ENCODE data around the gene PTPN20. TPM values are rescaled to one million over a fixed set of nuclear protein-coding genes. Genes with fewer than 3 reads are reported as not detected.

Gene PTPN20
- total RNA-seq, 1 donor from 2014 or later: 1.5 TPM

GRCh38 chr10:47020471-47020870, 109.2 kb downstream of the PTPN20 start:
- H3K27me3 ChIP-seq: no peaks in the 10 kb centered on the region
- DNase-seq (ENCODE audit: extremely low spot score in 2 of 2): no peak
- H3K27ac ChIP-seq: no peak overlapping the region
- no peaks in the 10 kb centered on the region for H3K9me3 ChIP-seq
- no peak for TF ChIP-seq POLR2A (IDR thresholded peaks at IDR 0.05)
- TF ChIP-seq POLR2AphosphoS5 (IDR thresholded peaks at IDR 0.05; ENCODE audit: insufficient read depth in 1 of 2, low read depth in 1 of 2): no peak
- TF ChIP-seq CTCF (IDR thresholded peaks at IDR 0.05): no peak
- intact Hi-C loops (cut with DNase I): no loop called here
- no peaks in the 10 kb centered on the region for H3K36me3 ChIP-seq
- H3K4me1 ChIP-seq: no peaks in the 10 kb centered on the region
- H3K4me3 ChIP-seq: no peak overlapping the region

GRCh38 chr10:47021850-47022249, 110.6 kb downstream of the PTPN20 start:
- Histone ChIP-seq H3K4me3 (no peak overlapping the region), H3K36me3 (no peaks in the 10 kb centered on the region), H3K4me1 (no peaks in the 10 kb centered on the region), H3K9me3 (no peaks in the 10 kb centered on the region), H3K27ac (no peak overlapping the region), H3K27me3 (no peaks in the 10 kb centered on the region)
- intact Hi-C loops (cut with DNase I): no loop called here
- TF ChIP-seq POLR2AphosphoS5 (IDR thresholded peaks at IDR 0.05; ENCODE audit: insufficient read depth in 1 of 2, low read depth in 1 of 2) (no peak), CTCF (IDR thresholded peaks at IDR 0.05) (no peak), POLR2A (IDR thresholded peaks at IDR 0.05) (no peak)
- no peak for DNase-seq (ENCODE audit: extremely low spot score in 2 of 2)

GRCh38 chr10:47022311-47023131, 111.3 kb downstream of the PTPN20 start:
- Histone ChIP-seq H3K9me3 (no peaks in the 10 kb centered on the region), H3K4me1 (no peaks in the 10 kb centered on the region), H3K27me3 (no peaks in the 10 kb centered on the region), H3K27ac (peak overlapping the region; percentile 9), H3K4me3 (no peak overlapping the region), H3K36me3 (no peaks in the 10 kb centered on the region)
- DNase-seq (ENCODE audit: extremely low spot score in 2 of 2): peak in 1 of 2 donors; percentile 90
- TF ChIP-seq POLR2A (IDR thresholded peaks at IDR 0.05) (no peak), CTCF (IDR thresholded peaks at IDR 0.05) (no peak), POLR2AphosphoS5 (IDR thresholded peaks at IDR 0.05; ENCODE audit: insufficient read depth in 1 of 2, low read depth in 1 of 2) (no peak)
- intact Hi-C loops (cut with DNase I): no loop called here

GRCh38 chr10:47023237-47024045, 112.2 kb downstream of the PTPN20 start:
- no peak overlapping the region for H3K27ac ChIP-seq
- TF ChIP-seq POLR2A (IDR thresholded peaks at IDR 0.05) (no peak), POLR2AphosphoS5 (IDR thresholded peaks at IDR 0.05; ENCODE audit: insufficient read depth in 1 of 2, low read depth in 1 of 2) (no peak), CTCF (IDR thresholded peaks at IDR 0.05) (no peak)
- H3K4me1 ChIP-seq: no peaks in the 10 kb centered on the region
- no peaks in the 10 kb centered on the region for H3K9me3 ChIP-seq
- H3K36me3 ChIP-seq: no peaks in the 10 kb centered on the region
- H3K4me3 ChIP-seq: no peak overlapping the region
- DNase-seq (ENCODE audit: extremely low spot score in 2 of 2): no peak
- H3K27me3 ChIP-seq: no peaks in the 10 kb centered on the region
- intact Hi-C loops (cut with DNase I): no loop called here

- no peak overlapping the region for H3K27ac ChIP-seq
- no peaks in the 10 kb centered on the region for H3K27me3 ChIP-seq
- no peak for TF ChIP-seq CTCF (IDR thresholded peaks at IDR 0.05)
- no peak for TF ChIP-seq POLR2A (IDR thresholded peaks at IDR 0.05)
- intact Hi-C loops (cut with DNase I): no loop called here
- H3K4me1 ChIP-seq: no peaks in the 10 kb centered on the region
- H3K36me3 ChIP-seq: no peaks in the 10 kb centered on the region
- H3K9me3 ChIP-seq: no peaks in the 10 kb centered on the region
- no peak for DNase-seq (ENCODE audit: extremely low spot score in 2 of 2)
- H3K4me3 ChIP-seq: no peak overlapping the region
Measured at GRCh38 chr10:47024046-47024322, 112.8 kb downstream of the PTPN20 start.
